ENCODE data around the gene KRT36.

The KRT36 gene

DNA sequence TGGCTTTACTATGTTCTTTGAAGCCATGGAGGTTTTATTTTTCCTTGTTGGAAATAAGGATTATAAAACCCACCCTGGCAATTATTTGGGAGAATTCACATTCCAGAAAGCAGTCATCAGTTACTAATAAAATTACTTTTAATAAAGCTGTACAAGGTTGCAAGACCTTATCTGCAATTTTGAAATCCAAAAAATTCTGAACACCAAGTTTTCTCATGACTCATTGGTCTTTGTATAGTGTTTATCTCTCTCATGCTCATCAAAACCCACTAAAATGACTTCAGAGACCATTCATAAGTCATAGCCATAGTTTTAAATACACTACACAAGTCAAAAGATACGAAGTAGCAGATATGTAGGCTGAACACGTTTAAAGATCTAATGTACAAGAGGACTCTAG, 42.9 kb downstream of the KRT36 start:
- DNase-seq (ENCODE audit: extremely low spot score, insufficient read length, low read depth) (no peak), FAIRE-seq (no peak)

DNA sequence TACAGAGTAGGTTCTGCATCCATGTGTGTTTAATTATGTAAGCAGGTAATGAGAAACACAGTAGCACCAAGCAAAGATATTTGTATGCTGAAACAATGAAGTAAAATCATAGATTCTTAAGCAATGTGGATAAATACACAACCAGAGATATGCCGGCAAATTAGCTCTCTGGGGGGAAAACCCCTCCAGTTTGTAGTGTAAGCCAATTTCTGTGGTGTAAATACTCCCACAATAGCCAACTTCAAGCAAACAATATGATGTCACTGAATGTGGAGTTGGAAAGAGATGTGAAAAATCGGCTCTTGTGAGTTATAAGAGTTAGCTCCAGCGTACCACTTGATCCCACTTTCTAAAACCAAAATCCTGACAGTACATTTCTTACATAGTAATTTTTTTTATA, 45.1 kb downstream of the KRT36 start:
- no peak for DNase-seq (ENCODE audit: extremely low spot score, insufficient read length, low read depth)
- FAIRE-seq = no peak

DNA sequence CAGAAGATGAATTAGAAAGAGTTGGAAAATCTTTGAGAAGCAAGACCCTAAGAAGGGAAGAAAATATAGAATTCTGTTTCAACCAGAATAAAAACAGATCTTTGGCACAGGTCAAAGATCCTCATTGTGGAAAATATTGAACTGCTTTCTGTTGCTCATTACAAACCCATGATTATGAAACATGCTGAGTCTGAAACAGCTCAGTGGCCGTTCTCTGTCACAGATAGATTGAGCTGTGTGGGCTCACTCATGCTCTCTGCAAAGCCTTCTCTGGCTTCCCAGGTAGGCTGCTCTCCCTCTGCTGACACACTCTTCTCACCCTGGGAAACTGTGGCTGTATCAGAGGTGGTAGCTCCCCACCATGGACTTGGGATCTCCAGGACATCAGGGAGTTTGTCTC, 45.5 kb downstream of the KRT36 start:
- FAIRE-seq (no peak), DNase-seq (ENCODE audit: extremely low spot score, insufficient read length, low read depth) (no peak)

DNA sequence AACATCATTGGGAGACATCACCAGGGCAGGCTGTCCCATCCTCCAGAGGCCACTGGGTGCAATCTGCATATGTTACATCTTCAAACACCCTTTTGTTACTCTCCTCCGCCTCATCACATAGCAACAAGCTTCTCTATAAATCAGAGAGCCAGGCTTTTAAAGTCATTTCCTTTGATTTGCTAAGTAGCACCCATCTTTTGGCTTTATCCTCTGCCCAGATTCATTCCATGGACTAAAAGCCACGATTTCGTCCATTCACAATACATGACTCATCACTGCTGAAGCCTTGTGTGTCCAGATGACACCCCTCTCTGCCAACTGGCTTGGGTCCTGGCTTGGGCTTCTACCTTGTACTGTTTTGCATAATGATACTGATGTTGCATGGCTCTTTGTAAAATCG, 47.0 kb downstream of the KRT36 start:
- DNase-seq (ENCODE audit: extremely low spot score, insufficient read length, low read depth) (no peak), FAIRE-seq (no peak)

DNA sequence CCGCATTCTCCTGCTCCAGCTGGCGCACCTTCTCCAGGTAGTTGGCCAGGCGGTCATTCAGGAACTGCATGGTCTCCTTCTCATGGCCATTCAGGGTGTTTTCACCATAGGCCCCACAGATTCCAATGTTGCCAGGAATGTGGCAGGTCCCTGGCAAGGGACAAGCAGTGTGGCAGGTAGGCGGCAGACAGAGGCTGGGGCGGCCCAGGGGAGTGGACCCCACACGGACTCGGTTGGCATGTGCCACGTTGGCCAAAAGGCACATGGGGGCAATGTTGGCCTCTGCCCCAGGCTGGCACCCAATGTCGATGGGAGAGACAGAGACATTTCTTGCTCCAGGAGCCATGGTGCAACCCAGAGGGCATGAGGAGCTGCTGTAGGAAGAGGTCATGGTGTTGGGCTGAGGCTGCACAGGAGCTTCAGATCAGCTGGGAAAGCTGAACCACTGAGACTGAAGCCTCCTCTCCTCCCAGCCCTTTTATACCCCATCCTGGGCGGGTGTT, 49.1 kb downstream of the KRT36 start, which contains the start of gene KRT38:
Gene KRT38 (minus strand): TSS at position 453 of the 503 bp plus-strand sequence. CDS start 62 bp downstream, at position 391.
- no peak for FAIRE-seq
- DNase-seq (ENCODE audit: extremely low spot score, insufficient read length, low read depth) = no peak

DNA sequence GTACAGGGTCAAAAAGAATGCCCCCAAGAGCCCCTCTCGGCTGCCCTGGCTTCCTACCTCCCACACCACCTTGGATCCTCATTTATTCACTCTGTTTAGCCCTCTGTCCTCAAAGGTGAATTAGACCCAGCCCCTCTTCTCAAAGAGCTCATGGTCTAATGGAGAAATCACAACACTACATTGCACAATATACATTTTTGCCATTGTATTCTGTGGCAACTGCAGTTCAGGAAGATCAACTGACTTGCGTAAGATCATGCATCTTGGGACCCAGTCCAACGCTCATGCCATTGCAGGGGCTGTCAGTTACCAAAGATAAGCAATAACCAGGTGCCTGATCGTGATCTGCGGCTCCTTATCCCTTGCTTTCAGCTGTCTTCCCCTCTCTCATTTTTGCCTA, 50.3 kb downstream of the KRT36 start:
- no peak for FAIRE-seq
- DNase-seq (ENCODE audit: extremely low spot score, insufficient read length, low read depth) = no peak

DNA sequence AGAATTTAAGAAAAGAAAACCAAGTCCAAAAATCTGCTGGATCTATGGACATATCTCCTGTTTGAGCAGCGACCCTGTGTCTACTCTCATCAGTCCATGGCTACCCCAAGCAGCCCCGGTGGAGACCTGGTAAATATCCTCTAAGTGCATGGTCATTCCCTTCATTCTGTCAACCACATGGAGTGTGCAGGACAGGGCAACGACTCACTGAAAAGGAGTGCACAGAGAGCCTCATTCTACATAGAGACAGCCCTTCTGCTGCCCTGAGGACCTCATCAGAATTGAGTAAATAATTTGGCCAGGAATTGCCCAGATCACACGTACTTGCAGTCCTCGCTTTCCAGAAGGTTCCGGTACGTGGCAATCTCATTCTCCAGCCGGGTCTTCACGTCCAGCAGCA, 51.9 kb downstream of the KRT36 start:
- FAIRE-seq (no peak), DNase-seq (ENCODE audit: extremely low spot score, insufficient read length, low read depth) (no peak)

DNA sequence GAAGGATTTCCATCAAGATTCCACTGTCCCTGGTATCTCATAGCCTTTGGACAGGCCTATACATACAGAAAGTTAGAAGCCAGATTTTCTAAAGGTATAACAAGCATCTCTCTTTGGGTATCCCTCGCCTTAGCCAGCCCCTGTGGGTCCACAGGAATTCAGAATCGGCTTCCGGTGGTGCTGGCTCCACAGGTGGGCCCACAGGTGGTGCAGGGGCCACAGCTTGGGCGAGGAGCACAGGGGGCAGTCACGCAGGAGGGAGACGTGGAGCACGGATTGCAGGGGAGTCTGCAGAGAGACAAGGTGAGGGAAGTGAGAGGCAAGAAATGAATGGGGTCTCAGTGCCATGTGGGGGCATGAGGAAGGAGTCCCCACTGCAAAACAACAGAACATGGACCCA, 52.5 kb downstream of the KRT36 start:
- no peak for FAIRE-seq
- no peak for DNase-seq (ENCODE audit: extremely low spot score, insufficient read length, low read depth)
